Cardiac atrium fibroblast (primary cell): ENCODE results near the gene HEATR5A. TPM values are rescaled to one million over a fixed set of nuclear protein-coding genes. Genes with fewer than 3 reads are reported as not detected.

ENCODE experiments used
- total RNA-seq: library from RNA; depleted of rRNA; stranded (reverse); fragments of >200 nt; gene quantifications from 2 replicates; pipeline ENCODE4 v1.2.3, GENCODE V29; 2015

Gene HEATR5A
- 20.6 and 33.4 TPM in 2 replicates for total RNA-seq

GRCh38 chr14:31420319-31421111 is at the start of gene HEATR5A:
Gene HEATR5A, minus strand, starts transcription at chr14:31420550. Its CDS starts 17,575 bp downstream, at chr14:31402975.

DNA sequence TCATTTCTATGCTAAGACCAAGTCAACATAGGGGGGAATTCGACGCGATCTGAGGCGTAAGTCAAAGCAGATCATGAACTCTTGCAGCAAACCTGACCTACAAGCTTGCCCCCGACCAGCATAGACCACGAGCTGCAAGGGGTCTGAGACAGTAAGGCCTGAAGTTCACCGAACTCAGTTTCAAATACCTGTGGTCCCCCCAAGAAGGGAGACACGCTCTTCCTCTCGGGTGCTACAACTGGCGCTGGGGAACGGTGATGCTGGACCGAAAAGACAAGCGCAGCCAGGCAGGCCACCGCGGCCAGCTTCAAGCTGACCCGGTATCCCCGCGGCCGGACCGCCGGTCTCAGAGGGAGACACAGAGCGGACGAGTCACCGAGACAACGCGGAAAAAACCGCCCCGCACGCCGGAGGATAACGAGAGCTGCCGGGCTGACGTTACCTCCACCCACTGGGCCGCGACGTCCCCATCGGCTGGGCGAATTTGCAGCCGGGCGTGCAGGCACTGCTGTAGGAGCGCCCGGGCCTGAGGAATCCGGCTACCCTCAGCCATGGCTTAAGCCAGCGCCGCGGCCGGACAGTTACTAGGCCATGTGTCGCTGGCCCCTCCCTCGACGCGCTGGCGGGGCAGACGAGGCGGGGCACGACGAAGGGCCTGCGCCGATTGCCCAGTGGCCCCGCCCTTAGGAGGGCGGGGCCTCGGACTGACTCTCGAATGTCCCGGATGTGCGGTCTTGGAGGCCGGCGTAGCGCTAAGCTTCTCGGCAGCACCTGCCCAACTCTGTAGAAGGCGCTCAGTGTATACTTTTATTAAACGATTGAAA is 36.7 kb upstream of the HEATR5A start, which contains the start of gene DTD2:
Gene DTD2 (minus strand): TSS at position 666 of the 824 bp plus-strand sequence. CDS start 113 bp downstream, at position 553.

Other genes with a start within 250 kb of the HEATR5A start
- 84.8 and 106 TPM in 2 replicates for gene HECTD1, start 212.8 kb downstream of the HEATR5A start, total RNA-seq
- gene DTD2, start 37.0 kb upstream of the HEATR5A start, total RNA-seq, result 26.0 and 35.3 TPM in 2 replicates
- not detected in 2 replicates for gene GPR33, start 67.5 kb upstream of the HEATR5A start, total RNA-seq
- 5.8 and 7.8 TPM in 2 replicates for gene NUBPL, start 140.9 kb upstream of the HEATR5A start, total RNA-seq